NOMO-1 treated with dmso at 0.1 percent for 144 hours (cell line): ENCODE measurements around the gene FOXM1.

Source experiments
- DNase-seq: peaks from one replicate; lab custom pipeline; 2025; ENCODE audit not compliant: unreplicated experiment; lab: John Stamatoyannopoulos, UW

Gene FOXM1, protein sequence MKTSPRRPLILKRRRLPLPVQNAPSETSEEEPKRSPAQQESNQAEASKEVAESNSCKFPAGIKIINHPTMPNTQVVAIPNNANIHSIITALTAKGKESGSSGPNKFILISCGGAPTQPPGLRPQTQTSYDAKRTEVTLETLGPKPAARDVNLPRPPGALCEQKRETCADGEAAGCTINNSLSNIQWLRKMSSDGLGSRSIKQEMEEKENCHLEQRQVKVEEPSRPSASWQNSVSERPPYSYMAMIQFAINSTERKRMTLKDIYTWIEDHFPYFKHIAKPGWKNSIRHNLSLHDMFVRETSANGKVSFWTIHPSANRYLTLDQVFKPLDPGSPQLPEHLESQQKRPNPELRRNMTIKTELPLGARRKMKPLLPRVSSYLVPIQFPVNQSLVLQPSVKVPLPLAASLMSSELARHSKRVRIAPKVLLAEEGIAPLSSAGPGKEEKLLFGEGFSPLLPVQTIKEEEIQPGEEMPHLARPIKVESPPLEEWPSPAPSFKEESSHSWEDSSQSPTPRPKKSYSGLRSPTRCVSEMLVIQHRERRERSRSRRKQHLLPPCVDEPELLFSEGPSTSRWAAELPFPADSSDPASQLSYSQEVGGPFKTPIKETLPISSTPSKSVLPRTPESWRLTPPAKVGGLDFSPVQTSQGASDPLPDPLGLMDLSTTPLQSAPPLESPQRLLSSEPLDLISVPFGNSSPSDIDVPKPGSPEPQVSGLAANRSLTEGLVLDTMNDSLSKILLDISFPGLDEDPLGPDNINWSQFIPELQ

DNA sequence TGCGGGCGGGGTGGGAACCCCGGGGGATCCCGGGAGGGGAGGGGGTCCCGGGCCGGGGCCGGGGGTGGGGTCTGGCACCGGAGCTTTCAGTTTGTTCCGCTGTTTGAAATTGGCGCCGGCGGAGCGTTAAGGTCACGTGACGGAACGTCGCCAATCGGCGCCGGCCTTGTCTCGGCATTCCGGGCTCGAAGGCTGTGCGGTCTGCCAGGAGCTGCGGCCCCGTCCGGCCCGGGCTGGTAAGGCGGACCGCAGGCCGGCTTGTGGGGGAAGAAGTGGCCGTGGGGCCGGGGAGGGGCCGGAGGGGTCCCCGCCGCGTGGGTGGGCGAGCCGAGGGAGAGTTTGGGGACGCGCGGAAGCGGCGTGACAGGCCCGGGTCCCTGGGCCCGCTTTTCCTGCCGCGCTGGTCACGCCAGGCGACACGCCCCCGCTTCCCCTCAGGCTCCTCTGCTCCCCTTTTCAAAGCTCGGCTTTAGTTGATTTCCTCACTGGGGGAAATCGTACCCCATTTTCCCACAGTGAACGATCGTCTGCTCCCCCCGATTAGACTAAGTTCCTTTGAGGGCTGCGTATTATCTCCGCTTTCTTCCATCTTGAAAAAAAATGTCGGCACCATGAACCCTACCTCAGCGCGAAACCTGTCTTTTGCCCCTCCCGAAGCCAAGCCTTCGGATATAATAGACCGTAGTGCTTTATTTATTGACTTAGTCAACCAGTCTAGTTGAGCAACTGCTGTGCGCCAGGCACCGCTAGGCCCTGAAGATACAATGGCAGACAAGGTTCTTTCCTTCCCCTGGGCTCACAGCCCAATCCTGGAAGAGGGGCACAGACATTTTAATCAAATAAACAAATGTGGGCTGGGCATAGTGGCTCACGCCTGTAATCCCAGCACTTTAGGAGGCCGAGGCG lies at the start of gene FOXM1, which contains the start of gene RHNO1:
Gene FOXM1 (minus strand): TSS at position 128 of the 906 bp plus-strand sequence. CDS start 2,696 bp downstream, outside the sequence.
Gene RHNO1 (plus strand): TSS at position 177 of the 906 bp plus-strand sequence. CDS start 8,144 bp downstream, outside the sequence.
- DNase-seq: peak; percentile 65

DNA sequence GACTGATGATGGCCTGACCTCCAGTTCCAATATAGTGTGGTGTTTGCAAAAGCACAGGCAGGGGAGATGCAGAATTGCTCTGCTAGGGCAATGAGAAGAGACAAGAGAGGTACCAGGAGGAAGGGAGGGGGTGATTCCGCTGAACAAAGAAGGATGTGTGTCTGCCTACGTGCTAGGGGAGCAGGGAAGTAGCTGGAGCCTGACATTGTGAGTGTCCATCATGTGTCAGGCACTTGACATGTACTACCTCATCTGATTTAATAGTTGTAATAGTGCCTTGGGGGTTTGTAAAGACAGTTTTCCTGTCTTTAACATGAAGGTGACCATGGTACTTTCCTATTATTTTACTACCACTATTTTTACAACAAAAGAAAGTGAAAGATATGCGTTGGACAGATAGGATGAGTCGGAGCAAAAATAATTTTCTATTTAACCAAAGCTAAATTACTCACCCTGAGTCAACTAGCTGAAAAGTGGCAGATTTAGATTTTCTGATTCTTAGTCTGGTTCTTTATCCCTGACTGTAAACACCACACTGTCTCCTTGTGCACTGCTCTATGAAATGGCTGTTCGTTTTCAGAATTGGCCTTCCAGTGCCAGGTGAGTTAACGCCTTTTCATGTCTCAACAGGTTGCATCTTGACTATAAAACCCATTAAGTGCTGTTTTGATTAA lies 48.5 kb upstream of the FOXM1 start:
- no peak for DNase-seq

DNA sequence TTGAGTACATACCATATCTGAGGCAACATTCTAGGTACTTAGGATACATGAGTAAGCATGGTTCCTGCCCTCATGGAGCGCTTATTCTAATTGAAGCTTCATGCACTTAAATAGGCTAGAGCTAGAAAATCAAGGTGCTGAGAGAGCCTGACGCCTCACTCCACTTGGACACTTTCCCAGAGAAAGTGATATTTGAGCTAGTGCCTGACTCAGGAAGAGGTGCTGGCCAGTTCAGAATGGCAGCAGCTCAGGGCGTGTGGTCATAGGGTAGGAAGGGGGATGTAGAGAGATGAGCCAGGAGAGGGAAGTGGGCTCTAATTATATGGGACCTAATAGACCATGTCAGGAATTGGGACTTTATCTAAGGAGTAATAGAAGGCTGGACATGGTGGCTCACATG lies 47.0 kb upstream of the FOXM1 start:
- DNase-seq: no peak

DNA sequence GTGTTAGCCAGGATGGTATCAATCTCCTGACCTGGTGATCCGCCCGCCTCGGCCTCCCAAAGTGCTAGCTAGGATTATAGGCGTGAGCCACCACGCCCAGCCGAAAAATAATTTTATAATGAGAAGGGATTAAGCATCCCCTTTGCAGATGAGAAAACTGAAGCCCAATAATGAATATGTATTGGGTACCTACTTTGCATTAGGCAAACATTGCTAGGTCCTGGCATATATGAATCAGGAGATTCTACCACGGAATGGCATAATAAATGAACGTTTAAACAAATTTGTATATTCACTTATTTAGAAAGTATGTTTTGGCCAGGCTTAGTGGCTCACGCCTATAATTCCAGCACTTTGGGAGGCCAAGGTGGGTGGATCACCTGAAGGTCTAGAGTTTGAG lies 46.1 kb upstream of the FOXM1 start:
- DNase-seq: no peak

- DNase-seq: no peak
Measured at GRCh38 chr12:2922329-2922728, 45.4 kb upstream of the FOXM1 start.

DNA sequence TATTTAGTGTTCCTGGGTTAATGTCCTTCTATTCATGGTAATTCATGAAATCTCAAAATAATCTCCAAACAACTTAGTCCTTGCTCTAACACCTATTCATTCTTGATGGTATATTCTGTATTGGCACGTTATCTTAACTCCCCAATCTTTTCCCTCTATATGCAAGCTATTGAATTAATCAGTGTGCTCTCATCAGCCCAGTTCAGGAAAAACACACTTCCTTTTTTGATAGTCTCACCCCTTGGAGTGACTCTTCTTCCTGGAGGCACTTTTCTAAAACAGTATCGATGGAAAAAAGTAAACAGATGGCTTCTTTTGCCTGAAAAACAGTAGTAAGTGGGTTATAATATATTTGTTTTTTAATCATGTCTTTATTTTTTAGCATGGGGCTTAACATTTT lies 42.3 kb upstream of the FOXM1 start:
- DNase-seq: no peak

DNA sequence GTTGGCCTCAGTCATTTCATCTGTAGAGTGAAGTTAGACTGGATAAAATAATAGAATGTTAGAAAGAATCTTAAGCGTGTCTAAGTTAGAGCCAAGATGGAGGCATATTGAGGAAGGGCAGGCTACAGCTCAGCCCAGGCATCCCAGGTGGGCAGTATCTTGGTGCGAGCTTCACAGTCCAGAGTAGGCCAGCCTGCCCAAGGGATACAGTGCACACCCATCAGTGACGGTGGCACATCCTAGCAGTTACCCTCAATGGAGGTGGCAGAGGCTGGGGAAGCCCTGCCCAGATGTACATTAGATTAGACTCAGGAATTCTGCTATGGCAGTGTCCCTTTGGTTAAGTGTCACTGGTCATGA lies 35.2 kb upstream of the FOXM1 start:
- DNase-seq: no peak

GRCh38 chr12:2904260-2904659 lies 27.3 kb upstream of the FOXM1 start:
- DNase-seq: no peak

DNA sequence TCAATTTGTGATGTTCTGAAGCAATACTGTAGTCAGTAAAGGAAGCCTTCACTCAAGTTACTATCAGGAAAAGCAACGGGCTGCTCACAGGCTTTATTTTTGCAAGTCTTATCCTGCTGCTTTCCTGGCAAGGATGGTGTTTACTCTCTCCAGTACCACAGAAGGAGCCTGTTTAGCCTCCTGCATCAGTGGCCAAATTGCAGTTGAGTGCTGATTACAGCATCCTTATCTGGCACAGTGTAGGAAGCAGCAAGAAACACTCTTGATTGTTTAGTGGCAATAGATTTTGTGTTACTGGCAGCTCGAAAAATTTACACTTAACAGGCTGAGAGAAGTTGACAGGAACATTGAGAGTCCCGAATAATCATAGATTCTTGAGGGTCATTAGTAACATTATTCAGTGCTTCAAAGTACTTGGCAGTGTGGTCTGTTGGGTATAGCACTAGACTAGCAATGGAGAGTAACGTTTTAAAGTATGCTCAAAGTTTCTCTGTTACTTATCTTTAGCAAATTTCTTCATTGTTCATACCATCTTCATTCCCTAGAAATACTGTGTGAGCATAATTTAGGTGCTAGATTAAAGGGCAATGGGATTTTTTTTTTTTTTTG lies 25.4 kb upstream of the FOXM1 start:
- no peak for DNase-seq

DNA sequence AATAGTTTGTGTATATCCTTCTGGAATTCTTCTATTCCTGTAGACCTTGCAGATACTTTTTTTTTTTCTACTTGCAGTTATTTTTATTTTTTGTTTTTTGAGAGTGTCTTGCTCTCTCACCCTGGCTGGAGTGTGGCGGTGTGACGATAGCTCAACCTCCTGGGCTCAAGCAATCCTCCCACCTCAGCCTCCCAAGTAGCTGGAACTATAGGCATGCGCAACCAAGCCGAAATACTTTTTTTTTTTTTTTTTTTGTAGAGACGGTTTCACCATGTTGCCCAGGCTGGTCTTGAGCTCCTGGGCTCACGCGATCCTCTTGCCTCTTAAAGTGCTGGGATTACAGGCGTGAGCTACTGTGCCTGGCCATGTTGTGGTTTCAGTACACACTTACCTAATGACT lies 23.7 kb upstream of the FOXM1 start:
- no peak for DNase-seq

GRCh38 chr12:2897418-2897817 lies 20.4 kb upstream of the FOXM1 start:
- DNase-seq: no peak

GRCh38 chr12:2895511-2895910 lies 18.5 kb upstream of the FOXM1 start:
- no peak for DNase-seq

DNA sequence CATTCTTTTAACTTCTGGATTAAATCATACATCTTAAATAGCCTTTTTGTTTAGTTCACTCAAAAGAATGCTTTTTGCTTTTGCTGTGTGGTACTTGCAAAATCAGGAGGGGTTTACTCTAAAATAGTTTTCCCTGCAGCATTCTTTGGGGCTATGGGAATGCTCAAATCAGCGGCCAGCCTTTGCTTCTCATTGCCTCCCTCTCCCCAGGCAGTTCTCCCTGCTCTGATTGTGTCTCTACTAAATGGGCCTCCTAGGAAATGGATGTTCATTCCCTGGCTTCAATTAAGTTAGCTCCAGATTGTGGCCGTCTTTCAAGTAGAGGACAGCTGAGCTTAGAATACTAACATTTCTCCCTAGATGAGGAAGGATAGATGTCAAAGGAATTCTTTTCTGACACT lies 18.1 kb upstream of the FOXM1 start:
- DNase-seq: no peak

DNA sequence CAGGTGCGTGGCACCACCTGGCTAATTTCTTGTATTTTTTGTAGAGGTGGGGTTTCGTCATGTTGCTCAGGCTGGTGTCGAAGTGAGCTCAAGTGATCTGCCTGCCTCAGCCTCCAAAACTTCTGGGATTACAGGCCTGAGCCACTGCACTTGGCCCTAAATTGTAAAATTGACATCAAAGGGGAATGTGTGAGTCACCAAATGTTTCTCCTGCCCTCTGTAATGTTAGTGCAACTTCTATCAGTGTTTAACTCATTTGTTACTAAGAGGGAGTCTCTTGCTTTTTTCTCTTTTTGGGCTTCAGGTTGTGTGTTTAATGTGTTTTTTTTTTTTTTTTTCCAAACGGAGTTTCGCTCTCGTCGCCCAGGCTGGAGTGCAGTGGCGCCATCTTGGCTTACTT lies 16.0 kb upstream of the FOXM1 start:
- DNase-seq: no peak

- DNase-seq: no peak
Measured at GRCh38 chr12:2892246-2892645, 15.3 kb upstream of the FOXM1 start.

DNA sequence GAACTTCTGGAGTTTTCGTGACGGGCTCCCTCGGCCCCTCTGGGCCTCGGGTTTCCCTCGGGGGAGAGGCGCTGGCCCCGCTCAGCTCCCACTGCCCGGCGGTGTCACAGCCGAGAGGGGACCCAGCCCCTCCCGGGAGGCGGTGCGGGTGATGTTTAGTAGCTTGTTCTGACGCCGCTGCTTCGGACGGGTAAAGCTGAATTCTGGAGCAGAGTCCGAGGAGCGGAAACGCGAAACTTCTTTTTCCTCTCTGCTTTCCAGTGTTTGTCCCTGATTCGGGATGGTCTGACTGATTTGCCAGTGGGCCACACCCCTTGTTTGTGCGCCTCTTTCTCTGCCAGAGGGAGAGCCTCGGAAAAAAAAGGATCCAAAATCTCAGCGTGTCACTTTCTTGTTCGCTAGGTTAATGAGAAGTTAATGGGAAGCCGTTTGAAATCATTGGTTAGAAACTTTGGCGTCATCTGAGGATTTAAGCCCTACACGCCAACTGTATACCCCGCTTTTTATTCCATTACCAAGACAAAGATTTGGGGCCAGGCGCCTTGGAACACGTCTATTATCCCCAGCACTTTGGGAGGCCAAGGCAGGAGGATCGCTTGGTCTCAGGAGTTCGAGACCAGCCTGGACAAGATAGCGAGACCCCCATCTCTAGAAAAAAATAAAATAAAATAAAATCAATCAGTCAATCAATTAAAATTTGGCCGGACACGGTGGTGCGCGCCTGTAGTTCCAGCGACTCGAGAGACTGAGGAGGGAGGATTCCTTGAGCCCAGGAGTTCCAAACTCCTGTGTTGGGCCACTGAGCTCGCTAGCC lies 14.5 kb upstream of the FOXM1 start:
- no peak for DNase-seq

GRCh38 chr12:2890388-2891239 lies 13.6 kb upstream of the FOXM1 start, which contains the start of gene TULP3:
TULP3 (plus strand) TSS chr12:2890891; CDS start chr12:2890948, 57 bp downstream.
- peak; percentile 95 for DNase-seq

GRCh38 chr12:2890001-2890387 lies 13.0 kb upstream of the FOXM1 start:
- no peak for DNase-seq
